Heart left ventricle (tissue), 16 donors: ENCODE measurements around the gene NPL. TPM values are rescaled to one million over a fixed set of nuclear protein-coding genes. Genes with fewer than 3 reads are reported as not detected.

ENCODE experiments used
- ATAC-seq, 4 donors: fragments of 200-7000 bp; cut with Tn5 transposase; one replicate each; pipeline ENCODE4 v1.9.1; 2020 to 2022; ENCODE audit warnings: moderate library complexity in 4 of 4, mild to moderate bottlenecking in 3 of 4, moderate number of reproducible peaks in 1 of 4
- DNase-seq, 5 donors: peaks; one replicate each; pipeline ENCODE4 v3.0.0-alpha.2; 2020
- H3K27ac ChIP-seq, 12 donors: fragments of 200-600 bp; sonication (generic) in 4 of 12; one replicate each; pipeline versions ENCODE4 v1.5.0 to v1.8.0; 2016 to 2022; ENCODE audit warnings: mild to moderate bottlenecking in 2 of 12
- H3K27me3 ChIP-seq, 9 donors: fragments of 200-600 bp; sonication (generic) in 2 of 9; one replicate each; pipeline versions ENCODE4 v1.5.1 to v1.8.0; 2016 to 2022; ENCODE audit warnings: mild to moderate bottlenecking in 3 of 9
- H3K36me3 ChIP-seq, 9 donors: fragments of 200-600 bp; sonication (generic) in 2 of 9; one replicate each; pipeline versions ENCODE4 v1.5.0 to v1.8.0; 2018 to 2022; ENCODE audit warnings: mild to moderate bottlenecking in 2 of 9
- H3K4me1 ChIP-seq, 12 donors: fragments of 200-600 bp; sonication (generic) in 4 of 12; one replicate each; pipeline versions ENCODE4 v1.5.0 to v1.8.0; 2016 to 2022; ENCODE audit warnings: mild to moderate bottlenecking in 3 of 12
- H3K4me3 ChIP-seq, 12 donors: fragments of 200-600 bp; sonication (generic) in 4 of 12; one replicate each; pipeline versions ENCODE4 v1.5.0 to v1.8.0; 2017 to 2022; ENCODE audit warnings: mild to moderate bottlenecking in 9 of 12, moderate library complexity in 4 of 12
- H3K9me3 ChIP-seq, 12 donors: fragments of 200-600 bp; sonication (generic) in 4 of 12; one replicate each; pipeline versions ENCODE4 v1.5.0 to v1.8.0; 2016 to 2022; ENCODE audit warnings: mild to moderate bottlenecking in 1 of 12
- POLR2A ChIP-seq, 2 donors: fragments of 450-650 bp; IDR thresholded peaks; one replicate each; pipeline ENCODE4 v1.6.1; 2017; ENCODE audit warnings: antibody characterized with exemption in 2 of 2, mild to moderate bottlenecking in 2 of 2, moderate library complexity in 2 of 2
- WGBS, 4 donors: extraction: QIAGEN DNeasy Blood & Tissue Kit in 2 of 4; methylation state at CpG; one replicate each; pipeline versions ENCODE4 v1.1.5 to v1.1.7; 2013 to 2018; 5-methylcytosine and 5-hydroxymethylcytosine counted together
- intact Hi-C, 10 donors: fragments of 100-400 bp; cut with DNase I; formaldehyde crosslinking; loops; one replicate each; pipeline versions ENCODE4 v1.11.1 to v1.14.2; 2022
- polyA plus RNA-seq, 2 donors: library from polyadenylated mRNA; stranded (reverse); fragments of 200-250 nt; gene quantifications; one replicate each; pipeline ENCODE4 v1.2.3, GENCODE V29; 2013
- total RNA-seq, 9 donors: library from RNA; depleted of rRNA in 2 of 9; stranded (reverse); fragments of >200 nt in 2 of 9; fragmentation: NEBNext Ultra II Directional in 3 of 9; extraction: Animal tissue kit (Norgen Biotek cat#: 25700) in 3 of 9; gene quantifications; one replicate each; pipeline versions ENCODE4 v1.1.0 to v1.2.4, GENCODE V29; 2016 to 2023
- TF ChIP-seq, protein P1 (sequence below), 12 donors: fragments of 200-600 bp; sonication (generic) in 4 of 12; IDR thresholded peaks; one replicate each; pipeline versions ENCODE4 v1.5.0 to v1.8.0; 2018 to 2022; ENCODE audit warnings: antibody characterized with exemption in 12 of 12, mild to moderate bottlenecking in 5 of 12
- donor health status: ischemic (EF 13 %, LVEDD 7.1; RV severe dilation, severe dysfunction).
- donor health status: healthy with polysubstance abuse.
- donor health status: DM: no; HTN: yes; CAD: no.
- donor health status: DM: no; HTN: no; CAD: no.
- donor health status: ischemic (EF 25% LVEDD 6.9; RV normal size, moderate dysfunction).
- donor health status: ischemic (EF 25% LVEDD 5.7; RV mildly dilated, moderate dysfunction).
- donor health status: healthy.
- donor health status: DM: yes; HTN: yes; CAD: no.
- donor health status: ischemic (EF 35%, LVEDD 5.7; RV mildly dilated, moderate dysfunction).
- donor health status: nonischemic (EF 11% LVEDD 7.7; RV severe dilation, severe dysfunction).
- donor health status: DM: yes; HTN: yes; CAD: no.
- donor health status: PGD.
- donor health status: ischemic (EF 29% LVEDD 5.4; RV normal size, mild dysfunction).
- donor health status: nonischemic (EF 23%, LVEDD 6.1; RV moderate dilation, normal function).

The NPL gene
- total and polyA plus RNA-seq, 11 donors = 1.4 to 62.7 (median 2.9) TPM

DNA sequence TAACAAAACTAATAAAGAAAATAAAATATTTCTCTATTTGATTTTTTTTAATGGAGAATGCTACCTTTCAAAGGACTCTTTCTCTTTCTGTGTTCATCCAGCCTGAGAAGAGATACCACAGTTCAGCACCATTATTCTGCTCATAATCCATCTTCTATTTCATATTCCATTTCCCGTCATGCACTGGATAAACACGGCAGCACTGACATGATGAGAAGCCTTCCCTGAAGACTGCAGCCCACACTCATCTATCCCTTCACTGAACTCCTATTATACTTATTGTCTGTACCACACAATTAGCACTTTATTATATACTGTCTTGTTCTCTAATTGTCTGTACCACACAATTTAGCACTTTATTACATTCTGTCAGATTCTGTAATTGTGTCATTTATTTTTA, 10.7 kb upstream of the NPL start:
- TF ChIP-seq, protein P1, sequence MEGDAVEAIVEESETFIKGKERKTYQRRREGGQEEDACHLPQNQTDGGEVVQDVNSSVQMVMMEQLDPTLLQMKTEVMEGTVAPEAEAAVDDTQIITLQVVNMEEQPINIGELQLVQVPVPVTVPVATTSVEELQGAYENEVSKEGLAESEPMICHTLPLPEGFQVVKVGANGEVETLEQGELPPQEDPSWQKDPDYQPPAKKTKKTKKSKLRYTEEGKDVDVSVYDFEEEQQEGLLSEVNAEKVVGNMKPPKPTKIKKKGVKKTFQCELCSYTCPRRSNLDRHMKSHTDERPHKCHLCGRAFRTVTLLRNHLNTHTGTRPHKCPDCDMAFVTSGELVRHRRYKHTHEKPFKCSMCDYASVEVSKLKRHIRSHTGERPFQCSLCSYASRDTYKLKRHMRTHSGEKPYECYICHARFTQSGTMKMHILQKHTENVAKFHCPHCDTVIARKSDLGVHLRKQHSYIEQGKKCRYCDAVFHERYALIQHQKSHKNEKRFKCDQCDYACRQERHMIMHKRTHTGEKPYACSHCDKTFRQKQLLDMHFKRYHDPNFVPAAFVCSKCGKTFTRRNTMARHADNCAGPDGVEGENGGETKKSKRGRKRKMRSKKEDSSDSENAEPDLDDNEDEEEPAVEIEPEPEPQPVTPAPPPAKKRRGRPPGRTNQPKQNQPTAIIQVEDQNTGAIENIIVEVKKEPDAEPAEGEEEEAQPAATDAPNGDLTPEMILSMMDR (IDR thresholded peaks at IDR 0.05) = no peak
- no peak for TF ChIP-seq POLR2A (IDR thresholded peaks at IDR 0.05)
- ATAC-seq (no peak), DNase-seq (no peak)
- H3K36me3 ChIP-seq = no peaks in the 10 kb centered on the region
- no peaks in the 10 kb centered on the region for H3K27me3 ChIP-seq
- 80 to 88% (median 86%) methylated on average over 2 of the region's 2 CpGs for WGBS, 4 donors
- H3K9me3 ChIP-seq = no peaks in the 10 kb centered on the region
- H3K4me1 ChIP-seq = peaks cover 0 to 16% (median 4%) of the 10 kb centered on the region in 12 donors
- intact Hi-C loops = loop anchor here in 1 of 10 donors (5.0 to 10.0 kb wide), 2 partner anchors 54 to 97 kb away; partner anchors contain the start of gene RGS8
- no peak overlapping the region for H3K27ac ChIP-seq
- no peak overlapping the region for H3K4me3 ChIP-seq

DNA sequence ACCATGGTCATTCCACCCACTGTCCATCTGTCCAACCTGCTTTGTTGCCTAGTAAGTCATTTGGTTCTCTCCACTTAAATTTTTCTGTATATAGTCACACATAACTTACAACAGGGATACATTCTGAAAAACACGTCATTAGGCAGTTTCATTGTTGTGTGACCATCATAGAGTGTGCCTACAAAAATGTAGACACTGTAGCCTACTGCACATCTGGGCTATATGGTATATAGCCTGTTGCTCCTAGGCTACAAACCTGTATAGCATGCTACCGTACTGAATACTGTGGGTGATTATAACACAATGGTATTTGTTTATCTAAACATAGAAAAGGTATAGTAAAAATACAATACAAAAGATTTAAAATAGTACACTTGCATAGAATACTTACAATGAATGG, 10.0 kb upstream of the NPL start:
- no peaks in the 10 kb centered on the region for H3K36me3 ChIP-seq
- no peak for ATAC-seq
- H3K27me3 ChIP-seq = no peaks in the 10 kb centered on the region
- no peaks in the 10 kb centered on the region for H3K9me3 ChIP-seq
- no peak overlapping the region for H3K4me3 ChIP-seq
- TF ChIP-seq POLR2A (IDR thresholded peaks at IDR 0.05) = no peak
- TF ChIP-seq, protein P1 (IDR thresholded peaks at IDR 0.05) = no peak
- DNase-seq = no peak
- intact Hi-C loops = loop anchor here in 1 of 10 donors (5.0 to 10.0 kb wide), 2 partner anchors 55 to 97 kb away; partner anchors contain the start of gene RGS8
- no peak overlapping the region for H3K27ac ChIP-seq
- H3K4me1 ChIP-seq = peaks cover 0 to 16% (median 4%) of the 10 kb centered on the region in 12 donors
- WGBS, 4 donors = 91 to 96% (median 94%) methylated on average over 2 of the region's 2 CpGs

DNA sequence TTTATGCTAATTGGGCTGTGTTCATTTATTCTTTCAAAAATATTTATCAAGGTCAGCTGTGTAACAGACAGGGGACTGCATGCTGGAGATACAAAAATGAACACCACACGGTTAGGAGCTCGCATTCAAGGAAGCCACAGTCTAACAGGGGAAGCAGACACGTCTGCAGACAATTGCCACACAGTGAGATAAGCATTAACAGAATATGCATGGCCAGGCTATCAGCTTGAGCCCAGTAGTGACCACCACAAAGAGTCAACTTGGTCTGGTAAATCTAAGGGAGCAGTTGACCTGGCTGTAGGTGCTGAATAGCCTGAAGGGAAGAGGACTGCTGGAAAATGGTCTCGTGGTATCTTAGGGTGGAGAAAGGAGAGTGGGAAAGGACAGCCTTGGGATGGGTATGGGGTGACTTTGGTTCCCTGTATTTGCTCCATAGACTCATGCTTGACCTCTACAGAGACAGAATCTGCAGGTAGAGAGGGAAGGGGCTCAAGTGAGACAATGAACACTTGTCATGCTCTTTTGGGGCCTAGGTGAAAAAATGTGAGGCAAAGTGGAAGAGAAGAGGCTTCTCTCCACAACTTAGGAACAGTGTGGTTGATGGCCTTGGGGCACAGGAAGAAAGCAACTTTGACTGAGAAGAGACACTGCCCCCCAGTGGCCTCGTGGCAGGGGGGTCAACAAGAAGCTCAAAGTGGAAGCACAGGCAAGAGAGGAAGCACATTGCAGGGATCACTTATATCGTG, 7.6 kb upstream of the NPL start:
- intact Hi-C loops = loop anchor here in 8 of 10 donors (1.0 to 10.0 kb wide), 10 partner anchors 105 to 700 kb away; partner anchors contain the start of gene RGSL1 (in 1 of the 8)
- Histone ChIP-seq H3K27me3 (no peaks in the 10 kb centered on the region), H3K4me1 (peaks cover 0 to 13% (median under 1%) of the 10 kb centered on the region in 12 donors), H3K4me3 (no peak overlapping the region), H3K9me3 (no peaks in the 10 kb centered on the region), H3K36me3 (no peaks in the 10 kb centered on the region), H3K27ac (no peak overlapping the region)
- TF ChIP-seq POLR2A (IDR thresholded peaks at IDR 0.05) = no peak
- TF ChIP-seq, protein P1 (IDR thresholded peaks at IDR 0.05) = peak; percentile 64 to 85 (median 79)
- peak in 3 of 4 donors; percentile 80 to 87 (median 82) for ATAC-seq
- peak; percentile 69 to 83 (median 78) for DNase-seq
- WGBS, 4 donors = 47 to 58% (median 52%) methylated on average over 6 of the region's 6 CpGs

DNA sequence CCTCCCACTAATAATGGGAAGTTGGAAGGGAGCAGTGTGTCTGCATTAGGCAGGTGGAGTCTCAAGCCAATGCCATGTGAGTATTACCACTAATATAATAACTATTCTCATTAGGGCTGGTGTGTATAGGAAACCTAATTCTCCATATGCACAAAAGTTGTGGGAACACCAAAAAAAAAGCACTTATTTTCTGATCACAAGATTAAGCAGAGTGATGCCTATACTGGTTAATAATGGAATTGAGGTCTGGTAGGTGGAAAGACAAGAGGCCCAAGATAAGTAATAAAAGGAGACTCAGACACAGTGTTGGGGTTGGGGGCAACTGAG, 7.0 kb upstream of the NPL start:
- no peaks in the 10 kb centered on the region for H3K36me3 ChIP-seq
- no peak overlapping the region for H3K27ac ChIP-seq
- no peak overlapping the region for H3K4me3 ChIP-seq
- intact Hi-C loops = loop anchor here in 8 of 10 donors (1.0 to 10.0 kb wide), 10 partner anchors 105 to 700 kb away; partner anchors contain the start of gene RGSL1 (in 1 of the 8)
- H3K9me3 ChIP-seq = no peaks in the 10 kb centered on the region
- peaks cover 0 to 10% (median 0%) of the 10 kb centered on the region in 12 donors for H3K4me1 ChIP-seq
- no peaks in the 10 kb centered on the region for H3K27me3 ChIP-seq
- DNase-seq = no peak
- ATAC-seq = no peak
- TF ChIP-seq, protein P1 (IDR thresholded peaks at IDR 0.05) = no peak
- no peak for TF ChIP-seq POLR2A (IDR thresholded peaks at IDR 0.05)
